ENCODE data around the gene RAI1. TPM values are rescaled to one million over a fixed set of nuclear protein-coding genes. Genes with fewer than 3 reads are reported as not detected.
A peak's percentile ranks its signal among the peaks of the same experiment; 100 is the strongest.

The RAI1 gene
- polyA plus RNA-seq, 2 of the 4 experiments (the other 2 are of a cell fraction), result 3.5 to 23.8 TPM

DNA sequence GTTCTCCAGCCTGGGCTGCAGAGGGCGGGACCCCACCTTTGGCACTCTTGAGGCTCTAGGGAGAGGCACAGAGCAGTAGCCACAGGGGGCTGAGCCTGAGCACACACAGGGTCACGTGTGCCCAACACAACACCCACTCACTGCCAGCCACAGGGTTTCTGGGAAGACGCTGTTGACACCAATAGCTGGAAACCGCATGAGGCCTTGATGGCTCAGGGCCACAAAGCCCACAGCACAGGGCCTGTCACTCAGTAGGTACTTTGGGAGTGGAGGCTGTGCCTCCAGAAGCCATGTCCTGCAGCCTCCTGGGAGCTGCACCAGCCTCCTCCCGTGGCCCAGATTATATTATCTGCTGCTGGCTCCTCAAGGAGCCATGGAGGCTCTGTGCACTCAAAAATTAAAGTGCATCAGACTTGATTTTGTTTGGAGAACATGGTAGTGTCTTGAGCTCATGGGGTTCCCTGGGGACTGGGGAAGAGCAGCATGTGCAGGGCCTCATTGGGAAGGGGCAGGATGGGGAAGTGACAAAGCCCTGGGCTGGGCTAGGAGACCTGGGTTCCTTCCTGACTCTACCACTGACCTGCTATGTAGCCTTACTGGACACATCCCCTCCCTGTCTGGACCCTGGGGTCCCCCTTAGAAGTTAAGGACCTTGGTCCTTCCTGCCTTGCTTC lies 168.0 kb downstream of the RAI1 start:
- no peak for FAIRE-seq
- peaks cover 19% of the 10 kb centered on the region for H3K4me1 ChIP-seq
- H3K9me3 ChIP-seq, result no peaks in the 10 kb centered on the region
- DNase-seq (ENCODE audit: low read depth in 1 of 2, low spot score in 1 of 2), result no peak
- WGBS (ENCODE audit: missing lambda C conversion rate), result 70% methylated on average over 5 of the region's 5 CpGs
- peak overlapping the region; percentile 32 to 74; a peak in 4 of 6 replicates for H3K27ac ChIP-seq
- peak in 1 of 2 experiments; percentile 37; a peak in 3 of 6 replicates for ATAC-seq
- no peak overlapping the region for H3K4me3 ChIP-seq
- ChIA-PET CTCF (interaction anchor here (0.9 to 35.9 kb wide), 8 partner anchors 8 to 169 kb away, joined by 3 to 859 read pairs (median 4); no protein-coding TSS in a partner anchor), POLR2A (interaction anchor here (0.5 to 5.6 kb wide), 2 partner anchors 12 to 181 kb away, joined by 6 to 38 read pairs; partner anchors contain the start of gene SREBF1)
- TF ChIP-seq, protein P1, sequence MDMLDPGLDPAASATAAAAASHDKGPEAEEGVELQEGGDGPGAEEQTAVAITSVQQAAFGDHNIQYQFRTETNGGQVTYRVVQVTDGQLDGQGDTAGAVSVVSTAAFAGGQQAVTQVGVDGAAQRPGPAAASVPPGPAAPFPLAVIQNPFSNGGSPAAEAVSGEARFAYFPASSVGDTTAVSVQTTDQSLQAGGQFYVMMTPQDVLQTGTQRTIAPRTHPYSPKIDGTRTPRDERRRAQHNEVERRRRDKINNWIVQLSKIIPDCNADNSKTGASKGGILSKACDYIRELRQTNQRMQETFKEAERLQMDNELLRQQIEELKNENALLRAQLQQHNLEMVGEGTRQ (IDR thresholded peaks at IDR 0.05), result peak; percentile 48; the same call in 1 of the 2 replicates
- no peak for TF ChIP-seq PHF8 (IDR thresholded peaks at IDR 0.05; ENCODE audit: borderline replicate concordance, low read depth)
- no peak overlapping the region for H3K4me2 ChIP-seq

DNA sequence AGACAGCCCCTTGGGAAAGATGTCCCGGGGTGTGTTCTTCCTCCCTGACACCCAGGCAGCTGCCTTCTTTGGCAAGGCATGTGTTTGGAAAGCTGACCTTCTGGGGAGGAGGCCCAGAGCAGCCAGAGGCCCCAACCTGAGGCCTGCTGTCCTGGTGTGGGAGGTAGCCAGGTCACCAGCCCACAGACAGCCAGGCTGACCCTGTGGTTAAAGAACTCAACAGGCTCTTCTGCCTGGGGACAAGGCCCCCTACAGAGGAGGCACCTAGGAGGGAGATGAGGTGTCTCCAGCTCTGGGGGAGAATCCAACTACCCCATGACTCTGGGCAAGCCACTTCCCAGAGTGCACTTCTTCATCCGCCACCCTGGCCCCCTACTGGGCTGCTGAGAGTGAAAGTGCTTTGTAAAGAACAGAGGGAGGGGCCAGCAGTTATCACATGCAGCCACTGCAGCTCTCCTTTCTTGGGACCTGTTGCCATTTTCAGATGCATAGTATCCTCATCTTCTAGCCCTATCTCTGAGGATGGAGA lies 168.7 kb downstream of the RAI1 start:
- peak overlapping the region; percentile 11; the same call in 2 of the 3 replicates for H3K4me2 ChIP-seq
- H3K9me3 ChIP-seq, result no peaks in the 10 kb centered on the region
- 91% methylated on average over 2 of the region's 2 CpGs for WGBS (ENCODE audit: missing lambda C conversion rate)
- peaks cover 19% of the 10 kb centered on the region for H3K4me1 ChIP-seq
- peak in 1 of 2 experiments; percentile 44 for DNase-seq (ENCODE audit: low read depth in 1 of 2, low spot score in 1 of 2)
- no peak overlapping the region for H3K4me3 ChIP-seq
- peak overlapping the region; percentile 32 to 74; a peak in 4 of 6 replicates for H3K27ac ChIP-seq
- ChIA-PET CTCF (interaction anchor here (0.9 to 35.9 kb wide), 5 partner anchors 12 to 169 kb away, joined by 3 to 859 read pairs (median 4); no protein-coding TSS in a partner anchor), POLR2A (interaction anchor here (0.5 to 5.6 kb wide), 2 partner anchors 13 to 181 kb away, joined by 6 to 38 read pairs; partner anchors contain the start of gene SREBF1)
- ATAC-seq, result peak; percentile 55 to 67; a peak in 4 of 6 replicates
- FAIRE-seq, result no peak
- TF ChIP-seq CHD4 (IDR thresholded peaks at IDR 0.05; ENCODE audit: borderline replicate concordance) (no peak), HOXA7 (CRISPR knock-in tag; IDR thresholded peaks at IDR 0.05) (no peak), CEBPB (IDR thresholded peaks at IDR 0.05) (no peak), MAZ (IDR thresholded peaks at IDR 0.05; ENCODE audit: borderline replicate concordance, low read depth, low read length) (no peak)
- TF ChIP-seq, protein P2, sequence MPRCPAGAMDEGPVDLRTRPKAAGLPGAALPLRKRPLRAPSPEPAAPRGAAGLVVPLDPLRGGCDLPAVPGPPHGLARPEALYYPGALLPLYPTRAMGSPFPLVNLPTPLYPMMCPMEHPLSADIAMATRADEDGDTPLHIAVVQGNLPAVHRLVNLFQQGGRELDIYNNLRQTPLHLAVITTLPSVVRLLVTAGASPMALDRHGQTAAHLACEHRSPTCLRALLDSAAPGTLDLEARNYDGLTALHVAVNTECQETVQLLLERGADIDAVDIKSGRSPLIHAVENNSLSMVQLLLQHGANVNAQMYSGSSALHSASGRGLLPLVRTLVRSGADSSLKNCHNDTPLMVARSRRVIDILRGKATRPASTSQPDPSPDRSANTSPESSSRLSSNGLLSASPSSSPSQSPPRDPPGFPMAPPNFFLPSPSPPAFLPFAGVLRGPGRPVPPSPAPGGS (IDR thresholded peaks at IDR 0.05), result no peak

DNA sequence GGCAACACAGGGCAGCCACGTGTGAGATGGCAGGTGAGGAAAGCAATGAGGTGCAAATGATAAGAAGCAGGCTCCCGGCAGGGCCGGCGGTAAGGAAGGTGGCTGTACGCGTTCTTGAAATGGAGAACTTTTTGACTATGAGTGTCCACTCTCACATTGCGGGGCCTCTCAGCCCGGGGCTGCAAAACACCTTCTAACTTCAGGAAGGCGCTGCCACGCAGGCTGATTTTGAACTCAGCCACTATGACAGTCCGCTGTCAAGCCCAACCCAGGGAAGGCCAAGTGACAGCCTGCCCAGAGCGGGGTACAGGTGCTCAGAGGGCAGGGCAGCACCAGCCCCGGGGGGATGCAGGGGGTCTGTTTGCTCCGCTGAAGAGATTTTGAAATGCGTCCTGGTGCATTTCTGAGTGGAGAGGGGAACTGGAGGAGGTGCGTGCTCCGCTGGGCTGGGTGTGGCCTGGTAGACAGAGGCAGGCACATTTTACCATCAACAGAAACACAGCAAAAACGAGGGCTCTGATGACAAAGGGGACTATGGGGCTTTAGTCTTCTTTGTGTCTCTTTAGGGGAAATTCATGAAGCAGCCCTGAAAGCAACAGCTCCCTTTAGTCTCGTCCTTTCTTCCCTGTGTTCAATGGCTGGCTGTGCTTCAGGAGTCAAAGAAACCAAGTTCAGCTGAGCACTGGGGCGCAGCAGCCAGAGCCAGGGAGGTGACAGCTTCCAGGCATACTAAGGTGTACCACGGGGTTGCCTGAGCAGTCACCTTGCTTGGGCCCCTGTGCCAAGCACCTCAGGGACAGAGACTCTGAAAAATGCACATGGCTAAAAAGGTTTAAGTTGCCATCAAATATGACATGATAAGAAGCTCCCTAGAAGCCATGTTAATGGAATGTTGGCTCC lies 170.1 kb downstream of the RAI1 start:
- ChIA-PET CTCF (interaction anchor here (1.3 to 35.9 kb wide), 6 partner anchors 9 to 171 kb away, joined by 3 to 859 read pairs (median 15); no protein-coding TSS in a partner anchor), POLR2A (interaction anchor here (1.1 to 1.4 kb wide), 2 partner anchors 9 to 15 kb away, joined by 3 to 4 read pairs; partner anchors contain the start of gene SREBF1)
- DNase-seq (ENCODE audit: low read depth in 1 of 2, low spot score in 1 of 2), result no peak
- no peaks in the 10 kb centered on the region for H3K9me3 ChIP-seq
- H3K4me1 ChIP-seq, result peaks cover 22% of the 10 kb centered on the region
- no peak overlapping the region for H3K4me3 ChIP-seq
- no peak overlapping the region; a peak in 1 of 6 replicates for H3K27ac ChIP-seq
- no peak for ATAC-seq
- no peak for FAIRE-seq
- WGBS (ENCODE audit: missing lambda C conversion rate), result 85% methylated on average over 20 of the region's 21 CpGs
- no peak for TF ChIP-seq HDAC2 (IDR thresholded peaks at IDR 0.05)
- no peak for TF ChIP-seq RFX5 (IDR thresholded peaks at IDR 0.05)
- TF ChIP-seq, protein P3, sequence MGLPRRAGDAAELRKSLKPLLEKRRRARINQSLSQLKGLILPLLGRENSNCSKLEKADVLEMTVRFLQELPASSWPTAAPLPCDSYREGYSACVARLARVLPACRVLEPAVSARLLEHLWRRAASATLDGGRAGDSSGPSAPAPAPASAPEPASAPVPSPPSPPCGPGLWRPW (IDR thresholded peaks at IDR 0.05), result no peak
- no peak overlapping the region for H3K4me2 ChIP-seq

DNA sequence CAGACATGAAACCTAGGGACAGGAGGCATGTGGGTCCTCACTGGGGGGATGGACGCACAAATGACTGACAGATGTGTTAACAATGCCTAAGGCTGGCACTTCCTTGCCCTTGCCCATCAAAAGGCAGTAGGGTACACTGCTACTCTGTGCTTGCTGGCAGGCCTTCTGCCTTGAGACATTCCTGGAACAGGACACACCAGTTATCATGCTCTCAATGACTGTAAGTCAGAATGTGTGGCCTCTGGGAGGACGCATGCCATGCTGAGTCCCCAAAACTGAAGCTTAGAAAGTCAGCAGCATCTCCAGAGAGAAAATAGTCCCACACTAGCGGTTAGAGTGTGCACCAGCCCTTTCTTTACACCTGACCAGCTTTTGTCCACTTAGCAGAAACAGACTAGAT lies 171.7 kb downstream of the RAI1 start:
- FAIRE-seq, result no peak
- no peak for TF ChIP-seq SMC3 (IDR thresholded peaks at IDR 0.05)
- no peak for TF ChIP-seq RCOR1 (IDR thresholded peaks at IDR 0.05; ENCODE audit: low read depth, low read length)
- DNase-seq (ENCODE audit: low read depth in 1 of 2, low spot score in 1 of 2), result no peak
- Histone ChIP-seq H3K4me1 (peaks cover 27% of the 10 kb centered on the region), H3K4me2 (no peak overlapping the region), H3K27ac (no peak overlapping the region), H3K9me3 (no peaks in the 10 kb centered on the region), H3K4me3 (no peak overlapping the region)
- ATAC-seq, result no peak
- POLR2A ChIA-PET, result no interaction called here
- 89% methylated on average over 3 of the region's 3 CpGs for WGBS (ENCODE audit: missing lambda C conversion rate)
- CTCF ChIA-PET, result interaction anchor here (0.9 to 35.9 kb wide), 5 partner anchors 8 to 173 kb away, joined by 4 to 859 read pairs (median 18); no protein-coding TSS in a partner anchor

Measured in A549 (cell line).